WI38 (cell line): ENCODE measurements around the gene ASIC5.
A peak's percentile ranks its signal among the peaks of the same experiment; 100 is the strongest.

Experiments used
- H3K4me3 ChIP-seq: 2 replicates; pipeline ENCODE4 v1.5.1; 2011; ENCODE audit warnings: low read depth, mild to moderate bottlenecking, control low read depth, low read length
- CTCF ChIP-seq: IDR thresholded peaks from 2 replicates; pipeline ENCODE4 v1.5.1; 2012; ENCODE audit warnings: low read depth, mild to moderate bottlenecking, control low read depth, low read length

Gene ASIC5

DNA sequence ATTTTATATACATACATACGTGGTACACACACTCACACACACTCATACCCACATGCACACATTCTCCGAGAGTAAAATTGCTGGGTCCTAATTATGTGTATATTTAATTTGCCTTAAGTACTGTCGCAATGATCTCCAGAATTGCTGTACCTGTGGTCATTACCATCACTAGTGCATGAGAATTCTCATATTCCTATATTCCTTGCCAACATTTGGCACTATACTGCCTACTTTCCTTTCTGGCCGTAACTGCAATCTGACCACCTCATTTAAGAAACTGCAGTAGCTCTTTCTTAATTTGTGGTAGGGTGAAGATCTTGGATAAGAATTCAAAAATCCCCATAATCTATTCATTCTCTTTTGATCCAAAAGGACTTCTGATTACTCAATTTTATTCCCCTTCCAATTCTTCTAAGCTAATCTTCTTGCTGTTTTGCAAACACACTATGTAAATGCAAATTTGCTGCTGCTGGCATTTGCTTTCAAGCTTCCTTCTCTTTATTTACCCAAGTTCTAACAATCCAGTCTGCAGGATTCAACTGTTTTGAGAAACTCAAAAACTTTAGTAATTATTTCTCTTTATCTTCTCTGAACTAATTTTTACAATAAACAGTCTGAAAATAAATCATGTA lies 45.1 kb downstream of the ASIC5 start:
- H3K4me3 ChIP-seq, result no peak overlapping the region
- no peak for TF ChIP-seq CTCF

DNA sequence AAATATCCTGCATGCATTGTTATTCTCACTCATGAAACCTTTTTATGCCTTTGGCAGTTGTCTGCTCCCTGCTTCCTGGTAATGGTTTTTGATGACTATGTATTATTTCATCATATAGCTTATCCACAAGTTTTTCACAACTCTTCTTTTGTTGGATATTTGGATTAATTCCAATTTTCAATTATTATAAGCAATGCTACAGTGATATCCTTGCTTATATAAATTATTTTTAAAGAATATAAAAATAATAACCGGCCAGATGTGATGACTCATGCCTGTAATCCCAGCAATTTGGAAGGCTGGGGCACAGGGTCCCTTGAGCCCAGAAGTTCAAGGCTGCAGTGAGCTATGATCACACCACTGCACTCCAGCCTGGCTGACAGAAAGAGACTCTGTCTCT lies 47.0 kb downstream of the ASIC5 start:
- H3K4me3 ChIP-seq, result no peak overlapping the region
- TF ChIP-seq CTCF, result no peak

DNA sequence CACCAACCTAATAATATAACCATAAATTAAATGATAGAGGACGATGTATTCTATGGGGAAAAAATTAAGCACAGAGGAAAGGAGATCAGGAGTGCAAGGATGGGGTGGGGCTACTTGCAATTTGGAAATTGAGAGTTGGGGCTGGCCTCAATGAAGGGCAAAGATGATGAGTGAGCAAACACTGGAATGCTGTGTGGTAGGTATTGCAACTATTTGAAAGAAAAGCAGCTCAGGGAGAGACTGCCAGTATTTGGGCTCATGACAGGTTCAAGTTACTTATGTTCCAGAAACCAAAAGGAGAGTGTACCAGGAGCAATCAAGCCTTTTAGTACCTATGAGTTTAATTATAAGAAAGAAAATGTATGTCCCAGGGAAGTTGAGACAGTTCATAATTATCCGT lies 47.4 kb downstream of the ASIC5 start:
- TF ChIP-seq CTCF, result no peak
- H3K4me3 ChIP-seq, result no peak overlapping the region

DNA sequence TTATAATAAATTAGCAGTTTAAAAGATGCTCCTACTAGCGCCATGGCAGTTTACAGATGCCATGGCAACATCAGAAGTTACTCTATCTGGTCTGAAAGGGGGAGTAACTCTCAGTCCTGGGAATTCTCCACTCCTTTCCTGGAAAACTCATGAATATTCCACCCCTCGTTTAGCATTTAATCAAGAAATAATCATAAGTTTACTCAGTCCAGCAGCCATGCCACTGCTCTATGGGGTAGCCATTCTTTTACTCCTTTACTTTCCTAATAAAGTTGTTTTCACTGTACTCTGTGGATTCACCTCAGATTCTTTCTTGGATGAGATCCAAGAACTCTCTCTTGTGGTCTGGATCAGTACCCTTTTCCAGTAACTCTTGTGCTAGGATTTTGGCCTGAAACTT lies 55.0 kb downstream of the ASIC5 start:
- no peak for TF ChIP-seq CTCF

DNA sequence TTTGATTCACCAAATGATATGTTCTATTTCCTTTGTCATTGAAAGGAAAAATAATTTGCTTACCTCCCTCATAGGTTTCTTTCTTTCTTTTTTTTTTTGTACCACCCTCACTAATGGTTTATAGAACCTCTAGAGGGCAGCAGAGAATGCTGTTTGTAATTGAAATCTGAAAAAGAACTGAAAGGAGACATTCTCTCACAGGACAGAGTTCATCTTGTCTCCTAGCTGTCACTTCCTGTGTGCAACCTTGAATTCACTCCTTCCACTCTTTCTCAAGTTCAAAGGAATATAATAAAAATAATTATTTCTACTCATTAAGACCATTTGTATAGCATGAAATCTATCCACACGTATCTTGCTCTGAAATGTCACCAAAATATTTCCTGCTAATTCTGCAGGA lies 56.2 kb downstream of the ASIC5 start:
- no peak overlapping the region for H3K4me3 ChIP-seq
- TF ChIP-seq CTCF, result peak; percentile 30; the same call in 1 of the 2 replicates

More for the DNA sequence above, 55.0 kb downstream of the ASIC5 start:
- H3K4me3 ChIP-seq, result no peak overlapping the region

DNA sequence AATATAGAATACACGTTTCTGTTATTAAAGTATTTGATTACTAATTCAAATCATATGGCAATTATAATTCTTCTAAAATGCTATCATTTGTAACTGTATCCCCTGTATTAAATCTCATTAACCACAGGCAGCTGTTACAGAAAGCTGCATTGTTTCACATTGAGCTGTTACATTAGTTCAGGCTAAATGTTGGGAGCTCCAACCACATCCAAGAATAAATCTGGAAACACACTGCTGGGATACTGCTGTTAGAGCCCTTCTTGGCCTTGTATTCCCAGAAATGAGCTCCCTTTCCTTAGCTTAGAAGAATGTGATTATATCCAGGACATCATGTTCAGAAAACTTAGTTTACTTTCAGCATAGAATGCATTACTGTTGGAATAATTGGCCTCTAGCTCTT lies 59.1 kb downstream of the ASIC5 start:
- H3K4me3 ChIP-seq, result no peak overlapping the region
- TF ChIP-seq CTCF, result no peak

GRCh38 chr4:155805016-155805415 lies 61.1 kb downstream of the ASIC5 start:
- no peak overlapping the region for H3K4me3 ChIP-seq
- no peak for TF ChIP-seq CTCF
